CD4-positive, alpha-beta T cell treated with Interleukin-2 at 100 ng/mL for 4 hours (primary cell): ENCODE data around the gene GRM8.

Source experiments
- DNase-seq: peaks from one replicate; pipeline ENCODE4 v3.0.0-alpha.2; 2020; ENCODE audit warnings: low spot score

GRM8 gene

DNA sequence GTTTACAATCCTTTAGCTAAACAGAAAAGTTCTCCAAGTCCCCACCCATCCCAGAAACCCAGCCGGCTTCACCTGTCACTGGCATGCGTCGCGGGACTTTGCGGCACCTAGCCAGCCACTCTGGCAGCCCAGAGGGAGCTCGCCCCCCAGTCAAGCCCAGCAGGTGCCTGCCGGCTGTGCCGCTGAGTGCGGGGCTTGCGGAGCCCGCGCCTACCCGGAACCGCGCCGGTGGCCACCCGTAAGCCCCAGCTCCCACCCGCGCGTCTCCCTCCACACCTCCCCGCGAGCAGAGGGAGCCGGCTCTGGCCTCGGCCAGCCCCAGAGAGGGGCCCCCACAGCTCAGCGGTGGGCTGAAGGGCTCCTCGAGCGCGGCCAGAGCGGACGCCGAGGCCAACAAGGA lies 446.1 kb downstream of the GRM8 start:
- no peak for DNase-seq

DNA sequence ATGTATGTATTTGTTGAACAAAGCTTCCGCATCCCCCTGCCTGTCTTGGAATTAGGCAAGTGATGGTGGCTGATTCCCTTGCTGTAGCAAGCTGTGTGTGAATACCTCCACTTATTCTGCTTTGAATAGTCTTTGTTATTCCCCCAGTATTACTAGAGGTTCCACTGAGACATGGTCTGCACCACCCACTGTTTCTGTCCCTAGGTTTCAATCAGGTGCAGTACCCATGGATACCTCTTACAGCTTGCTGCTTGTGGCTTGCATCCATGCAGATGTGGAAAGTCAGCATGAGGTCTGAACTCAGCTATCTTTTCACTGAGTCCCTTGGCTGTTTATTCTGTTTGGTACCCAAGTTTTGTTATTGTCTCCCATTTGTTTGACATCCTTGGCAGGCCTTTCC lies 447.4 kb downstream of the GRM8 start:
- DNase-seq: no peak

DNA sequence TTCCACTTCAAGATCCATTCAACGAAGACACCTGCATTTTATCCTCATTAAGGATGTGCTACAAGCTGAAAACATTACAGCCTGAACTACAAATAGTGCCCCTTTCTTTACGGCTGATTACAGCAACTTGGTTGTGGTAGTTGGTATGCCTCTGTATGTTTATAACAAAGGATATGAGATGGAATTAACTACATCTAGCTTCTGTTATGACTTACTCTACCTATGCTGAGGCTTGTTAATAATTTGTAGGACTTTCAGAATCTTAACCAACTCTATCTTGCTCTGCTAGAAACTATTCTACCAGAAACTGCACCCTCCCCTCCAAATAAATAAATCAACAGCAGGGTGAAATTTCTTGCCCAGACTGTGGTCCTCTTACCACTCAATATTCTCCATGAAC lies 448.1 kb downstream of the GRM8 start:
- DNase-seq: no peak

DNA sequence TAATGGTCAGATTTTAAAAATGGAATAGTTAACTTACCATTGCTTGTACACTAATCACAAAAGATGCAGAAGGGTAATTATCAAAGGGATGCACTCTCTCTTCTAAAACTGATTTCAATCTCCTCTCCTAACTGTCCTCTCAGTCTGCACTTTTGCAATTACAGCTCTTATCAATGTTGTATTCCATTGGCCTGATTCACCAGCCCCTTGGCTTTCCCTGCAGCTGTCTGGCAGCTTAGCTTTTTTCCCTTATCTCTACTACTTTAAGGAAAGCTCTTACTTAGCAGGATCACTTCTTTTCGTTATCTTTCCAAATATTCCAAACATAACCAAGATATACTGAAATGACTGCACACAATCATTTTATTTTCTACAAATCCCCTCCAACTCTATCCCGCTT lies 448.8 kb downstream of the GRM8 start:
- no peak for DNase-seq

DNA sequence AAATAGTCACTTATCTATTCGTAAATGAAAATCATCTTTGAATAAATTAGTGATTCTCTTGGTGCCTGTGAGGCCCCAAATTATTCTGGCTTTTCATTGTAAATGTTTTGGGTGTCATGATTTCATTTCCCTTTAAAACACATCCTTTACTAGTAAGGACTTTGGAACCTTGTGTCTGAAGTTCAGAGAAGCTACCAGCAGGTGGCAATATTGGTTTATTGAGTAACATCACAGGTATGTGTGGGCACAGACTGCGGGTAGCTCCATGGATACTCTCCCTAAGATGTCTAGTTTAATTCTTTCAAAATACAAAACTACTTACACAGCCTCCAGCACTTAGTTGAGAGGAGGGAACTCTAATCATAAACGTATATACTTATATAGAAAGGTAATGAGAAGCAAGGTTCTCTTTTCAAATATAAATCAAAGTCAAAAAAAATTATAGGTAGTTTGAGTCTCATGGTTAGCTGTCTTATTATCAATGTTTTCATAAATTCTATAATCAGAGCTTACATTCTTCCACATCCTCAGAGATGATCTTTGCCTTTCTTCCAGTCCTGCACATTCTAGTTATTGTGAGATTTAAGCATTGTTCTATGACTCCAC lies 449.6 kb downstream of the GRM8 start:
- DNase-seq: peak; percentile 43

DNA sequence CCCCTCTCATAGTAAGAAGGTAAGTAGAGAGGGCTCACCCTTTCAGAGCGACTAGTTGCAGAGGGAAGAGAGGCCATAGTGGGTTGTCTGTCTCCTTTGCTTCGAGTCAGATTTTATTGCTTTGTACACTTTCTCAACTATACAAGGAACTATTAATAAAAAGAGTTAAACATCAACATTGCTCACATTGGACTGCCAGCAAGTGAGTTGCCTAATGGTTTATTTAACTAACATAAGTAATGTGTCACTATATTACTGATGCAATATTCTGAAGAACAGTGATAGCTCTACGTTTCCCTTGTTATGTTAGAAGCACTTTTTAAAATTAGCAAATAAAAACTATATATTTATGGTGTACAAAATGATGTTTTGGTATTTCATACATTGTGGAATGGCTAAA lies 451.0 kb downstream of the GRM8 start:
- no peak for DNase-seq

DNA sequence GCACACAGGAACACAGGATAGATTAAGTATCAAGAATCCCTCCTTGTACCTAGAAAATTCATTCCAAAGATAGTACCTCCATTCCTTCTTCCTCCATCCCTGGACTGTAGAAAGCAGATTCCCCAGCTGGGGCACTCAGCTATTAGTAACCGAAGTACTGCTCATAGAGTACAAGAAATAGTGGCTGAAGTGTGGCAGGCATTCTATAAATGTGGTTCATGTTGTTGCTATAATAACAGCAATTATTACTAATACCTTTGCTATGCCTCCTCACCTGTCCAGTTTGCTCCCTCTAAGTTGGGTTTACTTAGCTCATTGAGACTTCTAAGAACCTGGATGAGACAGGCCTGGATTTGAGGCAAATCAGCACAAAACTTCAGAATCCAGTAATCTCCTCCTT lies 453.2 kb downstream of the GRM8 start:
- no peak for DNase-seq

DNA sequence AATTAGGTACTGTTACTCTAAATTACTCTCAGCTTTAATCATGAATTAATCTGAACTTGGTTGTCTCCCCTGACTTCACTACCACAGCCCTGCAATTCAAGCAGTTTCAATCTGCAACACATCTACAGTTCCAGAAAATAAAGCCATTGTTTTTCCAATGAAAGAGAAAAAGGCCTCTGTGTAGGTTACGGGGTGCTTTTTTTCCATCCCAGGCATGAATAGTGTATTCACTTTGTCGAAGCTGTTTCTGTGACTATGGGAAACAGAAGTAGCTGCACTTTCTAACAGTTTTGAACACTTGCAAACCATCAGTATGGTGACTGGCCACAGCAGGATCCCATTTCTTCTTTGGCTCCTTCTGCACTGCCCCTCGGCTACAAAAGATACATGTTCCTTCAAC lies 460.2 kb downstream of the GRM8 start:
- DNase-seq: no peak

DNA sequence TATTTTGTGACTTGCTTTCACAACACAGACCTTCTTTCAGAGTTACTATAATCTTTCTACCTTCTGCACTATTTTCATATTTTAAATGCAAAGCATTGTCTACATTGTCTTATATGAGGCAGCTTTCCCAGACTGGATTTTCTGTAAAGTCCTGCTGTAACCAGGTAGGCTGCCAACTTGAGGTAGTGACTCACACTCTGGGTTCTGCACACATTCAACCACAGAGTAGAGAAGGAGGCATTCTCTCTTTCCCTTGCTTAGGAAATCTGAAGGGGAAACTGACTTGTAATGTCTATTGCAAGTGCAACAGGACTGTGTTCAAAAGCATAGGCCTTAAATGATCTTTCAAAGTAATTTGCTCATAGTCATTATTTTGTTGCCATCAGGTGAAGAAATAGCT lies 461.4 kb downstream of the GRM8 start:
- no peak for DNase-seq

DNA sequence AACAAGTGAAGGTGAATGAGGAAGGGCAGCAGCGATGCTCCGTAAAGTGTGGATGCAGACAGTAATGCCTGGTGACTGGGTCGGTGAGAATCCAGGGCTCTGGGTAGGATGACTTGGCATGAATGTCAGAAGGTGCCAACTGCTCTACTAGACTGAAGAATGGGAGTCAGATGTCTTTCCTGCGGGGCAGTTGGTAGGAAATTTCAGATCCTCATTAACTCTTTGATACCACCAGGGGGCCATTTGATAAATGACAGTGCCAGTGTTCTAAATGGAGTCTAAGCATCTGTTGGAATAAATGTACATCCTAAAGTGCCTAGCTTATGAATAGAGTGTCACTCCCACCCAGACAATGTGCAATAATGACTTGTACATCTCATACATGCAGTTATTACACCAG lies 462.0 kb downstream of the GRM8 start:
- no peak for DNase-seq

DNA sequence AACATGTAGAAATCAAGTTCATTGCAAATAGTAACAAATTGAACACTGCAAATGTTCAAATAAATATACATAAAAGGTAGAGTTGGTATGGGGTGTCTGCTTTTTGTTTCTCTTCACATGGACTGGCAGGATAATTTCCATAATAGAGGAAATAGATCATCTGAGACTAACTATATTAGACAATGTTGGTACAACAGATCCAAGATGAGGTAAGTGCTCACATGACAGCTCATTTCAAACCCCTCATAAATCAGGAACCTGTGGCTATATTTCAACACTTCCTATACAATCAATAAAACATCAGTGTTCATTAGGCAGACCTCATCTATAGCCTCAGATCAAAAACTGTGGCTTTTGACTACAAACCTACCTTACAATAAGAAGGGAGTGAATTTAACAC lies 469.1 kb downstream of the GRM8 start:
- DNase-seq: no peak

DNA sequence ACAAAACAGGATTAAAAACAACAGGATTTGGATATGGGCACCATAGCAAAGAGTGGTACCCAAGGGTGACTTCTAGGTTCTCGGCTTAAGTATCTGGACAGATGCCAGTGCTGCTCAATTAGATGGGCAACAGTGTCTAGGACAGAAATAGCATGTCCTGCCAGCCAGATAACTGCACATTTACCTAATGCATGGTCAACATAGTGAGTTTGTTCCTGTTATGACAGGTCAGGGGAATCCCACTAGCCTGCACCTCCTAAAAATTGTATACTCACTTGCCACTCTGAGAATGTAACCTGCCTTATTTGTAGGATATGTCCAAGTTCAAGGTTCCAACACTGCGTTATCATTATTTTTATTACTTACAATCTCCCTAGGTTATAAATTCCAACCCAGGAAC lies 471.7 kb downstream of the GRM8 start:
- DNase-seq: no peak

DNA sequence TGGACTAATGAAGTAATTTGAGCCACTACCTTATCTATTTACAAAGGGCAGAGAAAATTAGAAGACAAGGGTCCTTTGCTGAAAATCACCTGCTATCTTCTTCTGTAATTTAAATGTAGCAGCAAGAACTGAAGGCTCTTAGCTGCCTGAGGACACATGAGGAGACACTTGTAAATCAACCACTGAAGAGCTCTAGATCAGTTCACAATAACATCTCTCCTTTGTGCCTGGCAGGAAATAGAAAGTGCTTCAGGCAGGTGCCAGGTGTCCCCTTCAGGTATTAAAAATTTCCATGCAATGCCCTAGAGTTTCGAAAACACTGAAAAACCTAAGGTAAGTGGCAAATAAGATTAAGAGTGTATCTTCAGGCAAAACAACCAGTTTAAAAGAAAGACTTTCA lies 474.6 kb downstream of the GRM8 start:
- no peak for DNase-seq

DNA sequence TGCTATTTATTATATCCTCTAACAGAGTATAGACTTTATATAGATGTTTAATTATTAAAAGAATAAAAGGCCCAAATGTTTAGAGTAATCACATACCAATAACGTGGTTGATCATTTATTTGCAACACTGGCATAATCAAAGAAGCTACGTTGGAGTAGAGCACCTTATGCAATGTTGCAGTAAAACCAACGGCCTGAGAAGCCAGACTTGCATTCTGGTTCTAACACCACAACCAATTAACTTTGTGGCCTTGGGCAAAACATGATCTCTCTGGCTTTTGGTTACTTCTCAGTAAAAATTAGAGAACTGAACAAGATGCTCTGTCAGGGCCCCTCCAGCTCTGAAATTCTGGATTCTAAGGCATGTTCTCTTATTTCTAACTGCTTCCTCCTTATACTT lies 476.2 kb downstream of the GRM8 start:
- DNase-seq: no peak

DNA sequence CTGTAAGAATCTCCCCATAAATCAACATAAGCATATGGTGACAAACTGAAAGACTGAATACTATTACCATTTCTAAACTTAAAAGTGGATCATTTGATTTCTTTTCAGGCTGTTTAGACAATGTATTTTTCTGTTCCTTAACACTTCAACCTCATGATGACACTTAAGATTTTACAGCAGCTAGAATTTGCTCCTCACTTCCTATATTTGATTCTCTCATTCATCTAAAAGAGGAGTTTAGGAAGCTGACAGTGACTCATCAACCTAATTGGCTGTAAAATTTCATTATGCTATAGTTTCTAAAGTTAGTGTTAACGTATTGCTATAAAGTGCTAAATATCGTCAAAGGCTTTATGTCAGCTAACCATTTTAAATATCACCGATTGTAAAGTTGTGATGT lies 478.7 kb downstream of the GRM8 start:
- DNase-seq: no peak

DNA sequence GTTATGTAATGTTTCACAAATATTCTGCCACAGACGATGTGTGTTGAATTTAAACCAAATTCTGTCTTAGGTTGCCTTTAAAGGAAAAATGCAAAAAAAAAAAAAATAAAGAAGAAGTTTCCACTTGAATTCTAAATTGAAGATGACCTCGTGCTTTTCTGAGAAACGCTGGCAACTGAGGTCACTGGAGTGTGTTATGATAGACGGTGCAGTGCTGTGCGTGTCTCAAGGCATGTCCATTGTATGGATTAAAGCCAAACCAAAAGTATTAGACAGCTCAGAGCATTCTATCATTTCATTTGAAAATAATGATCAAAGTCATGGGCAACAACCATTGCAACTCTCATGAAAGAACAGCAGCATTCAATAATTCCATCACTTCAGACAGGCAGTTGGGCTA lies 483.9 kb downstream of the GRM8 start:
- no peak for DNase-seq

DNA sequence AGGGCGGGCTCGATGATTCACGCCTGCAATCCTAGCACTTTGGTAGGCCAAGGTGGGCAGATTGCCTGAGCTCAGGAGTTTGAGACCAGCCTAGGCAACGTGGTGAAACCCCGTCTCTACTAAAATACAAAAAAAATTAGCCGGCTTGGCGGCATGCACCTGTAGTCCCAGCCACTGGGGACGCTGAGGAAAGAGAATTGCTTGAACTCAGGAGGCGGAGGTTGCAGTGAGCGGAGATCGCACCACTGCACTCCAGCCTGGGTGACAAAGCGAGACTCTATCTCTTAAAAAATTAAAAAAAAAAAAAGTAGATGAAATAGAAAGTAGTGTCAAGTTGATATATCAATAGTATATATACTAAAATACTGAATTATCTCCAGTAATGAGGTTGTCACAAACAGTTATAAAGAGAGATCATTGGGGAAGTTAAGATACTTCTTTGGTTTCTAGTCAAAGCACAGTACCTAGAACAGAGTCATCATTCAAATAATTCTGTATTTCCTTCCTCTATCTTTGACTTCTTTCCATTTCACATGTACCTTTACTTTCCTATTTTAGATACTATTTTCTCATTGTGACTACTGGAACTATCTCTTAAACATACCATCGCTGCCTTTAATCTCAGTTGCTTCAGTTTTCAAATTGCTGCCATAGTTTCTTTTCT lies 491.7 kb downstream of the GRM8 start:
- no peak for DNase-seq

DNA sequence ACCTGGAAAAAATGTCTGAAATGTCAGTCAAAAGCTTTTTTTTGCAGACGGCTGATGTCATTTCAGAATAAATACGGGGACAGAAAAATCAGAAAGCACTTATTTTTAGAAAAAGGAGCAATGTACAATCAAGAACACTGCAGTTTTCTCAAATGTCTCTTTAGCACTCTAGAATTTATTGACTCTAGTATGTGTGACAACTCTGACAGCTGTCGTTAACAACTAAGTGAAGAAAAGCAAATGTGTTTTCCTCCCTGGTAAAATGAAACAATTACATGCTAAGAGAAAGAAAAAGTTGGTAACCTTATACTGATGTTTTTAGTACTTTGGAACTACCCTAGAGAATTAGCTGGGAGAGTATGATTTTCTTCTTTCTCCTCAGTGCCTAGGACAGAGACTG lies 497.4 kb downstream of the GRM8 start:
- DNase-seq: no peak

DNA sequence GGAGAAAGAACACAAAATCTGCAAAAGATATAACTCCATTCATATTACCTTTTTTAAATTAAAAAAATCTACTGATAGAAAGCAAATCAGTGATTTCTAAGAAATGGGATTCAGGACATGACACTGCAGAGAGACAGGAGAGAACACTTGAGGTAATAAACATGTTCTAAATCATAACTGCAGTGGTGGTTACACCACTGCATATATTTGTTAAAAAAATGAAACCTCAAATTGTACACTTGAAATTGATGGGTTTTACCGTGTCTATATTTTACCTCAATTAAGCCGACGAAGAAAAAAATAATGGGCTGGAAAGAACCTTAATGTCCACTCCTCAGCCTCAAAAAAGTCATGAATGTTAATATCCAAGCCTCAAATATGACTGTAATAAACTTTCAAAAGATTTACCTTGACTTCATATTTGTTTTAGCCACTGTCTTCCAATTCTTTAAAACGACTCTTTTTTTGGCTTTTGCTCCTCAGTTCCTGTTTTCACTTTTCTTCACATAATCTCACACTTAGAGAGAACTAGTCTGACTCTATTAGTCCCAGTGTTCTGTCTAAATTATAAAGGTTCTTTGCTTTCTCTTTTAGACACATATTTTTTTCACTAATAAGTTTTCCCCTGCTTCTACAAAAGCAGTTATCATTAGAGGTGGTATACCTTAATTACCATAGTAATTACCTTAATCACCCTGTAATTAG lies 502.4 kb downstream of the GRM8 start:
- no peak for DNase-seq

DNA sequence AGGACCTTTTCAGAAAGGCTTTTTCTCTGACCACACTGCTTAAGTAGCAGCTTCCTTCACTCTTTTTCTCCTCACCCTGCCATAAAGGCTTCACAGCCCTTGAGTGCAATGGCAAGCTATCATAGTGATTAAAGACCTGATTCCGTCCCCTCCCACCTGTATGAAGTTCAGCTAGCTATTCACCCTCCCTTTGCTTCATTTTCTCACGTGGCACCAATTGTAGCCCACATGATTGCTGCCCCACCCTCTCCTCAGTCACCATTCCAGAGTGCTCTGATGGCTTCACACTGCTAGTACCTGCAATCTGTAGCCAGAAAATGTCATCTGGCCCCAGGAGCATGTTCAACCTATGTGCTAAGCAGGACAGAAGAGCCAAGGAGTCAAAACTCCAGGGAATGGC lies 523.8 kb downstream of the GRM8 start:
- no peak for DNase-seq

DNA sequence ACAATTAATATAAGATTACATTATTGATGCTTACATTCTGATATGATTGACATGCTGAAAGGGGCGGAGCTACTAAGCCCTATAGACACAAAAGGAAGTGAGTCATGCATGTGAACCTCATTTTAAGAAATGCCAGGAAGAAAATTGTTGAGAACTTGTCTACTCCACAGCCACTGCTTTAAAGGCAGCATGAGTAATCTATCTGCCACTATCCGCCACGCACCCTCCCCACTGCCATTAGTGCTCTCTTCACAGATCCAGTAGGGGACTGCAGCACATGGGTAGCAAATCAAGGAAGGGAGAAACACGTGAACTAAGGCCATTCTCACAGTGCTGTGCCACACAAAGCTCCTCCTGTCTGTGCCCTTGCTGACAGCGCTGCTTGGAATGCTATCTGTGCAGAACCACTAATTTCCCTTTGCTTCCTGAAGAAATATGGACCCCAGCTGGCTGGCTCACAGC lies 524.8 kb downstream of the GRM8 start:
- peak; percentile 6 for DNase-seq

DNA sequence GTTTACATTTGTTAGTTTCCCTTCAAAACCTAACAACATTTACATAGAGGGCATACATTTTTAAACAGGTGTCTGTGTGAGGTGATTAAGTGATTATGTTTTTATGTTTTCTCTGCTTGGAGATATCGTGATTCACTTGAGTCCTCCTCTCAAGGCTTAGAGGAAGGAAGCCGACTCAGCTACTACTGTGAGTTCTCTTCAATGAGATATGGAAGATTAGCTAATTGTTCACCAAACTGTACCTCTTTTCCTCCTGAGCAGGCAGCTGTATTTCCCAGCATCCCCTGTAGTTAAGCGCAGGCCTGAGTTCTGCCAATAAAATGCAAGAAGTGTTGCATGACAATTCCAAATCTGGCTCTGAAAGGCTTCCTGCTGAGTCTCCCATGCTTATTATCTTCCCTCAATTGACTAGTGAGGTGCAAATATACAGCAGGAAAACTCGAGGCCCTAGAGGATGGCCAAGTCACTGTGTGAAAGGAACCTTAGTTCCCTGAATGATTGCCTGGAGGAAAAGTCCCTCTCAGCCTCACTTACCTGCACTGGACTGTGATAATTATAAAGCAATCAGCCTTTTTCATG lies 528.7 kb downstream of the GRM8 start:
- no peak for DNase-seq

DNA sequence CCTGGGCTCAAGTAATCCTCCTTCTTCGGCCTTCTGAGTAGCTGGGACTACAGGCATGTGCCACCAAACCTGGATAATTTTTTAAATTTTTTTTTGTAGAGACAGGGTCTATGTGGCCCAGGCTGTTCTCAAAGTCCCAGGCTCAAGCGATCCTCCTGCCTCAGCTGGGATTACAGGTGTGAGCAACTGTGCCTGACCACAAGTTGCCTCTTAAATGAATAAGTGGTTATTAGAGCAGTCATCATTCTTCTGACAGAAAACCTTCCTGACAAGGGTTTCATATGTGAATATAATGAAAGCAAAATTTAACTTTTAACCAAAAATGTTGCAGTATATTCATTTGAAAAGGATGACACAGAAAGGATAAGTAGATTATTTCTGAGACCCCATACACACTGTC lies 532.5 kb downstream of the GRM8 start:
- DNase-seq: no peak
